Stomach (tissue), 4 donors: Measurements from ENCODE around the gene DLG5.

Experiments used
- POLR2AphosphoS5 ChIP-seq, 3 donors: sonication (generic); formaldehyde crosslinking; IDR thresholded peaks; one replicate each; pipeline ENCODE4 v1.6.1; 2016; ENCODE audit warnings: antibody characterized with exemption in 3 of 3
- TF ChIP-seq, protein P1 (sequence below), 7 experiments: fragments of 450-650 bp in 4 of 7; fragments of 200-600 bp in 3 of 7; sonication (generic) in 3 of 7; IDR thresholded peaks; one replicate each; pipeline ENCODE4 v1.5.1; 2016 to 2019; ENCODE audit warnings: antibody characterized with exemption in 7 of 7, control low read depth in 2 of 7, mild to moderate bottlenecking in 1 of 7

- no peak for TF ChIP-seq POLR2AphosphoS5 (IDR thresholded peaks at IDR 0.05)
- TF ChIP-seq, protein P1, sequence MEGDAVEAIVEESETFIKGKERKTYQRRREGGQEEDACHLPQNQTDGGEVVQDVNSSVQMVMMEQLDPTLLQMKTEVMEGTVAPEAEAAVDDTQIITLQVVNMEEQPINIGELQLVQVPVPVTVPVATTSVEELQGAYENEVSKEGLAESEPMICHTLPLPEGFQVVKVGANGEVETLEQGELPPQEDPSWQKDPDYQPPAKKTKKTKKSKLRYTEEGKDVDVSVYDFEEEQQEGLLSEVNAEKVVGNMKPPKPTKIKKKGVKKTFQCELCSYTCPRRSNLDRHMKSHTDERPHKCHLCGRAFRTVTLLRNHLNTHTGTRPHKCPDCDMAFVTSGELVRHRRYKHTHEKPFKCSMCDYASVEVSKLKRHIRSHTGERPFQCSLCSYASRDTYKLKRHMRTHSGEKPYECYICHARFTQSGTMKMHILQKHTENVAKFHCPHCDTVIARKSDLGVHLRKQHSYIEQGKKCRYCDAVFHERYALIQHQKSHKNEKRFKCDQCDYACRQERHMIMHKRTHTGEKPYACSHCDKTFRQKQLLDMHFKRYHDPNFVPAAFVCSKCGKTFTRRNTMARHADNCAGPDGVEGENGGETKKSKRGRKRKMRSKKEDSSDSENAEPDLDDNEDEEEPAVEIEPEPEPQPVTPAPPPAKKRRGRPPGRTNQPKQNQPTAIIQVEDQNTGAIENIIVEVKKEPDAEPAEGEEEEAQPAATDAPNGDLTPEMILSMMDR (IDR thresholded peaks at IDR 0.05): peak in 1 of 7 experiments; percentile 6
Measured at GRCh38 chr10:77911535-77912123, 14.9 kb downstream of the DLG5 start.
